Activated T-helper 17 cell treated with anti-CD3 and anti-CD28 coated beads, Interleukin-2, amount 50 U/mL, for 72 hours (primary cell): ENCODE data around the gene MFSD6. TPM values are rescaled to one million over a fixed set of nuclear protein-coding genes. Genes with fewer than 3 reads are reported as not detected.
"Not testable (repeated sequence)": the region's sequence is repeated elsewhere in the genome, so short reads cannot be mapped to it uniquely, and the experiment has no call there.

Source experiments
- ATAC-seq: fragments of 150-1000 bp; cut with Tn5 transposase; replicated peaks from 2 replicates; pipeline ENCODE4 v1.10.0; 2021; ENCODE audit warnings: mild to moderate bottlenecking, moderate library complexity
- H3K27ac Mint-ChIP-seq: one replicate; pipeline ENCODE4 v1.8.0; 2022; ENCODE audit warnings: mixed read lengths
- H3K27me3 Mint-ChIP-seq: one replicate; pipeline ENCODE4 v1.8.0; 2022; ENCODE audit warnings: mixed read lengths
- H3K36me3 Mint-ChIP-seq: one replicate; pipeline ENCODE4 v1.8.0; 2022; ENCODE audit warnings: low read depth, mild to moderate bottlenecking, mixed read lengths
- H3K4me1 Mint-ChIP-seq: one replicate; pipeline ENCODE4 v1.8.0; 2022; ENCODE audit warnings: mixed read lengths
- H3K4me3 Mint-ChIP-seq: one replicate; pipeline ENCODE4 v1.8.0; 2022; ENCODE audit warnings: mild to moderate bottlenecking, mixed read lengths
- H3K9me3 Mint-ChIP-seq: one replicate; pipeline ENCODE4 v1.8.0; 2022; ENCODE audit warnings: mixed read lengths
- total RNA-seq, 2 donors: library from RNA; stranded (reverse); gene quantifications; one replicate each; pipeline ENCODE4 v1.2.3, GENCODE V29; 2022

Gene MFSD6
- total RNA-seq, 2 donors from 2014 or later, result 33.5 to 41.5 TPM

DNA sequence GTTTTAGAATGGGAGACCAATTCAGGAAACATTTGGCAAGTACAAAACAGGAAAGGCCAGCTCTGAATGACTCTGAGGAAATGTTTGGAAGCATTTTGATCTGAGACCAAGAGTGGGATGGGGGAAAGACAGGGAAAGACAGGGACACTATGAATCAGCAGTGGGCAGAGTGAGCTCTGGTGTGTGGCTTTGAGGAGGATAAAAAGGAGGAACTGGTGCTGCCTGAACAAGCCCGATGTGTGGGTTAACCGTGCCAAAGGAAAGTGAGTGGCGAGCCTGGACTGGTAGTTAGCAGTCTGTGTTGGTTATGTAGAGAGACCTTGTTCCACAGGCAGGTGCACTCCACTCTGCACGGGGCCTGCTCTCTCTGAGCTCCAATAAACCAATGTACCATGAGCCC, 5.3 kb downstream of the MFSD6 start:
- Mint-ChIP-seq H3K4me3 (peak overlapping the region; percentile 18), H3K9me3 (no peaks in the 10 kb centered on the region), H3K27me3 (no peaks in the 10 kb centered on the region), H3K27ac (peak overlapping the region; percentile 48), H3K36me3 (peaks cover 3% of the 10 kb centered on the region), H3K4me1 (peaks cover 33% of the 10 kb centered on the region)
- ATAC-seq, result no peak

DNA sequence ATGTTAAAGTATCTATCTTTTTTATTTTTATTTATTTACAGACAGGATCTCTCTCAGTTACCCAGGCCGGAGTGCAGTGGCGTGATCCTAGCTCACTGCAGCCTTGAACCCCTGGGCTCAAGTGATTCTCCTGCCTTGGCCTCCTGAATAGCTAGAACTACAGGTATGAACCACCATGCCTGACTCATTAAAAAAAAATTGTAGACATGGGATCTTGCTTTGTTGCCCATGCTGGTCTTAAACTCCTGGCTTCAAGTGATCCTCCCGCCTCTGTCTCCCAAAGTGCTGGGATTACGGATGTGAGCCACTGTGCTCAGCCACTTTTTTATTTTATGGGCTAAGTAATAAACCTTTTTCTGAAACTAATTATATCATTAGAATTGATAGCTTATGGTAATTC, 7.1 kb downstream of the MFSD6 start:
- H3K9me3 Mint-ChIP-seq, result no peaks in the 10 kb centered on the region
- H3K36me3 Mint-ChIP-seq, result peaks cover 7% of the 10 kb centered on the region
- ATAC-seq, result no peak
- H3K4me3 Mint-ChIP-seq, result peak overlapping the region; percentile 62
- H3K27ac Mint-ChIP-seq, result peak overlapping the region; percentile 84
- H3K27me3 Mint-ChIP-seq, result no peaks in the 10 kb centered on the region
- H3K4me1 Mint-ChIP-seq, result peaks cover 27% of the 10 kb centered on the region

DNA sequence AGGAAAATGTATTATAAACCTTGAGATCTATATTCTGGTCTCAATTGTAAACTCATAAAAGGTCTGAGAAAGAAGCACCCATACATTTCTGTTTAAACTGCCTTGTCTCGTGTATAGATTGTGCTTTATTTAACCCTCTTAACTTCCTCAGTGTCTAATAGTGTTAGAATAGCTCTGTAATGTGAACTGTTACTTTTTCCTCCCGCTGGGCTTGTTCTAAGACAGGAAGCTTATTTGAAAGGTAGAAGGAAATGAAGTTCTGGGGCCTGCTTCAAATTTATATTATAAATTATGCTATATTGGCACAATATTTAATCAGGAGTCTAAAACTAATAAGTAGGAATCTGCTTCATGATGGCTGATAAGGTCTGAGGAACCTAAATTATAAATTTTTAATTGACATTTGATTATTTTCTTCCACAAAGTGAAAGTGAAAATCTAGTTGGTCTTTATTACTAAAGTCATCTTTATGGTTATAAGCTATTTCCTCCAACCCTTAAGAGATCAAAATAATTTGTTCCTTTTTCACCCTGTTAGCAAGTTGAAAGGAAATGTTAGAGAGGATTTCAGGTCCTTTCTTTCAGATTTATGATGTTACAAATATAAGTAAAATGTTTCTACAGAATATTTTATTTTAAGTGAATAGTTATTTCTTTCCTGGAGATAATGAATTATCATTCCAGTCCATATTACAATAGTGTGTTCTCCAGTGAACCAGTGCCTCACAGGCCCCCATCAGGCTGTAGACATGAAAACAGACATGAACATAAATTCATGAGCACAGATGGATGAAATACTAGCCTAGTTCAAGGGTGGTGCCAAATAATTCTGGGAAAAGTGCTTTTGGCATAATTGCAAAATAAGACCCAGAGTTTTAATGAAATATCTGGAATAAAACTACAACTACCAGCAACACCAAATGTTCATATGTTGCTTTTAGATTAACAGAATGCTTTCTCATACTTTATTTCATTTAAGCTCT, 7.9 kb downstream of the MFSD6 start:
- peak; percentile 51 for ATAC-seq
- H3K27ac Mint-ChIP-seq, result peak overlapping the region; percentile 84
- H3K9me3 Mint-ChIP-seq, result no peaks in the 10 kb centered on the region
- H3K4me1 Mint-ChIP-seq, result peaks cover 35% of the 10 kb centered on the region
- H3K36me3 Mint-ChIP-seq, result peaks cover 7% of the 10 kb centered on the region
- peak overlapping the region; percentile 62 for H3K4me3 Mint-ChIP-seq
- no peaks in the 10 kb centered on the region for H3K27me3 Mint-ChIP-seq

DNA sequence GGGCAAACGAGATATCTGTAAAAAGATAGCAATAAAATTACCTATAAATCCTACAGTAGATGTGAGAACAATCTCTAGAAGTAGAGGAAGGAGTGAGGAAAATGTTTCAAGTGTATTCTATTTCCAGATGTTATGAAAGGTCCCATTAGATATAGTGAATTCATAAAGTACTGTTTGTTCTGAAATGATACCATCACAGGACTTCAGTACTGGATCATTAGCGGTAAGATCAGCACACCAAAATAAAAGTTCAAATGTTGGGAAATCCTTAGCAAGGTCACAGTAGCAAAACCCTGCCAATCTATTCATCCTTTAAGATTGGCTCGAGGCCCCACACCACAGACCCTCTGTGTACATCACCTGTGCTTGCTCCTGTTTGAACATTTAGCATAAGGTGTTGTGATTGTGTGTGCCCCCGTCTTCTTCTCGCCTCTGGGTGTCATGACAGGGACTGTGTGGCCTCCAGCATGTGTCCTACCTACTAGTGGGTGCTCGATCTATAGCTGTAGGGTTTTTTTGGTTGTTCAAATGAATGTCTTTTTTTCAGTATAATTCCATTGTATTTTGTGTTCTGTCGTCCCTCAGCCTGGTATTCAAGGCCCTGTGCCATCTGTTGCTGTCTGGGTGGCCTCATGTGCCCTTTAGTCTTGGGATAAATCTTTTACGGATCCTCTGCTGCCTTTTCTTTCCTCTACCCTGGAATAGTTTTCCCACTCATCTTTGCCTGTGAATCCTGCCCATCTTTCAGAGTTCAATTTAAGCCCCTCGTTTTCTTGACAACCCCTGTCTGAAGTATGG, 9.1 kb downstream of the MFSD6 start:
- H3K36me3 Mint-ChIP-seq, result peaks cover 7% of the 10 kb centered on the region
- H3K27ac Mint-ChIP-seq, result peak overlapping the region; percentile 84
- H3K4me3 Mint-ChIP-seq, result no peak overlapping the region

DNA sequence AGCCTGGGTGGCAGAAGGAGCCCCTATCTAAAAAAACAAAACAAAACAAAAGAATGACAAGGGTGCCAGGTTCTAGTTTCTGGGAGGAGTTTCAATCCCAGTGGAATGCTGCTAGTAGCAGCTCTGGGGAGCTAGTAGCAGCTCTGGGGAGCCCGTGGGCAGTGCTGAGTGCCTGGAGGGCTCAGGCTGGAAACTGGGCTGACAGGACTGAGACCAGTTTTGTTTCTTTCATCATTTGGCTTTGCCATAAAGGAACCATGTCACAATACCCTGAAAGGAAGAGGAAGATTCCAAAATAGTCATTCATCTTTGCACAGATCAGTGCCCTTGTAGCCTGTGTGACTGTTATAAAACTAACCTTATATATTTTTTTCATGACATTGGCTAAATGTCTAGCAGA, 10.6 kb downstream of the MFSD6 start:
- H3K9me3 Mint-ChIP-seq, result no peaks in the 10 kb centered on the region
- ATAC-seq, result no peak
- no peaks in the 10 kb centered on the region for H3K27me3 Mint-ChIP-seq
- no peak overlapping the region for H3K27ac Mint-ChIP-seq
- no peak overlapping the region for H3K4me3 Mint-ChIP-seq
- peaks cover 23% of the 10 kb centered on the region for H3K4me1 Mint-ChIP-seq
- peaks cover 7% of the 10 kb centered on the region for H3K36me3 Mint-ChIP-seq

More for the DNA sequence above, 9.1 kb downstream of the MFSD6 start:
- no peaks in the 10 kb centered on the region for H3K9me3 Mint-ChIP-seq
- no peak for ATAC-seq
- H3K27me3 Mint-ChIP-seq, result no peaks in the 10 kb centered on the region
- peaks cover 27% of the 10 kb centered on the region for H3K4me1 Mint-ChIP-seq

DNA sequence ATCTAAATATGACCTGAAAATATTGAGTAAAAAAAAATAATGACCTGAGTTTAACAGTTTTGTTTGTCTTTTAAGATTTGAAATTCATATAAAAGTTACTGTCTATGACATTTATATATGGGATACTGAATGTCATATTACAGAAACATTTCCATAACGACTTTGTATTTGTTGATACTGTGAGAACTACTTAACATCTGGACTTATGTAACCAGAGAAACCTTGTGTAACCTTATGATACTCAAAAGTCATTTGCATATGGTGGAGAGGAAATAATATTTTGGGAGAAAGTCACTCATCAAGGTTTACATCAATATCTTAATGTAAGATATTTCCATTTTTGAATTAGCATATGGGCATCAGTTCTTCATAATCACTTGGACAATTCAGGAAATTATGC, 12.6 kb downstream of the MFSD6 start:
- H3K4me1 Mint-ChIP-seq, result peaks cover 22% of the 10 kb centered on the region
- no peak overlapping the region for H3K4me3 Mint-ChIP-seq
- no peaks in the 10 kb centered on the region for H3K27me3 Mint-ChIP-seq
- ATAC-seq, result no peak
- no peak overlapping the region for H3K27ac Mint-ChIP-seq
- H3K36me3 Mint-ChIP-seq, result peaks cover 9% of the 10 kb centered on the region
- H3K9me3 Mint-ChIP-seq, result no peaks in the 10 kb centered on the region

DNA sequence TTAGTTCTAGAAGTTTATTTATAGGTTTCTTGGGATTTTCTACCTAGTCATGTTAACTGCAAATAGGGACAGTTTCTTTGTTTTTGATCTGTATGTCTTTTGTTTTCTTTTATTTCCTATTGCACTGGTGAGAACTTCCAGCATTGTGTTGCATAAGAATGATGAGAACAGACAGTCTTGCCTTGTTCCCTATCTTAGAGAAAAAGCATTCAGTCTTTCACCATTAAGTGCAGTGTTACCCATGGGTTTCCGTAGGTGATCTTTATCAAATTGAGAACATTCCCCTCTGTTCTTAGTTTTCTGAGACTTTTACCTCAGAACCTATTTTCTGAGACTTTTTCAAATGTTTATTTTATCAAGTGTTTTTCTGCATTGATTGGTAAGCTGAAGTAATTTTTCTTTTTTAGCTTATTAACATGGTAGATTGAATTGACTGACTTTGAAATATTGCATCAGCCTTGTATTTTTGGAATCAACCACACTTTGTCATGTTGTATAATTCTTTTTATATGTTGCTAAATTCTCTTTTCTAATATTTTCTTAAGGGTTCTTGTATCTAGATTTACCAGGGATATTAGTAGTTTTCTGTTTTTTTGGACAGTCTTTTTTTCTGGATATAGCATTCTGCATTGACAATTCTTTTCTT, 17.2 kb downstream of the MFSD6 start:
- H3K27ac Mint-ChIP-seq, result peak overlapping the region; percentile 9
- H3K36me3 Mint-ChIP-seq, result peaks cover 24% of the 10 kb centered on the region
- H3K4me1 Mint-ChIP-seq, result peaks cover 25% of the 10 kb centered on the region
- H3K4me3 Mint-ChIP-seq, result no peak overlapping the region
- H3K9me3 Mint-ChIP-seq, result no peaks in the 10 kb centered on the region
- no peak for ATAC-seq
- H3K27me3 Mint-ChIP-seq, result no peaks in the 10 kb centered on the region

DNA sequence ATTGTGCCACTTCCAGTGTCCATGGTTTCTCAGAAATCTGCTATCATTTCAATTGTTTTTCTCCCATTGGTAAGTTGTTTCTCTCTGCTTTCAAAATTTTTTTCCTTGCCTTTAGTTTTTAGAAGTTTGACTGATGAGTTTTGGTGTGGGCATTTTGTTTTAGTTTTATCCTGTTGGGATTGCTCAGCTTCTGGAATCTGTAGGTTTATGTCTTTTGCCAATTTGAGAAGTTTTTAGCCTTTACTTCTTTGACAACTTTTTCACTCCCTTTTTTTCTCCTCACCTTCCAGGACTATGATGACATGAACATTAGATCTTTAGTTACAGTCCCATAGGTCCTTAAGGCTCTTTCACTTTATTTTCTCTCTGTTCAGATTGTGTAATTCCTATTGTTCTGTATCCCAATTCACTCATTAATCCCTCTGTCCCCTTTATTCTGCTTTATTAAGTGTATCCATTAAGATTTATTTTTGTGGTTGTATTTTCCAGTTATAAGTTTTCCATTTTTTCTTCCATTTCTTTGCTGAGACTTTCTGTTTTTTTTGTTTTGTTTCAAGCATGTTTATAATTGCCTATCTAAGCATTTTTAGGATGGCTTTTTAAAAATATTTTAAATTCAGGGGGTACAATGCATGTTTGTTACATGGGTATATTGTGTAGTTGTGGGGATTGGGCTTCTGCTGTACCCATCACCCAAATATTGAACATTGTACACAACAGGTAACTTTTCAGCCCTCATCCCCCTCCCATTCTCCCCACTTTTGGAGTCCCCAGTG, 17.9 kb downstream of the MFSD6 start:
- H3K9me3 Mint-ChIP-seq, result no peaks in the 10 kb centered on the region
- H3K27me3 Mint-ChIP-seq, result no peaks in the 10 kb centered on the region
- H3K27ac Mint-ChIP-seq, result peak overlapping the region; percentile 9
- H3K4me3 Mint-ChIP-seq, result no peak overlapping the region
- ATAC-seq, result no peak
- H3K4me1 Mint-ChIP-seq, result peaks cover 17% of the 10 kb centered on the region
- H3K36me3 Mint-ChIP-seq, result peaks cover 24% of the 10 kb centered on the region

DNA sequence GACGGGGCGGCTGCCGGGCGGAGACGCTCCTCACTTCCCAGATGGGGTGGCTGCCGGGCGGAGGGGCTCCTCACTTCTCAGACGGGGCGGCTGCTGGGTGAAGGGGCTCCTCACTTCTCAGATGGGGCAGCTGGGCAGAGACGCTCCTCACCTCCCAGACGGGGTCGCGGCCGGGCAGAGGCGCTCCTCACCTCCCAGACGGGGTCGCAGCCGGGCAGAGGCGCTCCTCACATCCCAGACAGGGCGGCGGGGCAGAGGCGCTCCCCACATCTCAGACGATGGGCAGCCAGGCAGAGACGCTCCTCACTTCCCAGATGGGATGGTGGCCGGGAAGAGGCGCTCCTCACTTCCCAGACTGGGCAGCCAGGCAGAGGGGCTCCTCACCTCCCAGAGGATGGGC, 22.7 kb downstream of the MFSD6 start:
- H3K27me3 Mint-ChIP-seq, H3K27ac Mint-ChIP-seq, H3K9me3 Mint-ChIP-seq, ATAC-seq, H3K4me3 Mint-ChIP-seq: not testable (repeated sequence)
- H3K4me1 Mint-ChIP-seq, result peaks cover 33% of the 10 kb centered on the region
- H3K36me3 Mint-ChIP-seq, result peaks cover 36% of the 10 kb centered on the region

DNA sequence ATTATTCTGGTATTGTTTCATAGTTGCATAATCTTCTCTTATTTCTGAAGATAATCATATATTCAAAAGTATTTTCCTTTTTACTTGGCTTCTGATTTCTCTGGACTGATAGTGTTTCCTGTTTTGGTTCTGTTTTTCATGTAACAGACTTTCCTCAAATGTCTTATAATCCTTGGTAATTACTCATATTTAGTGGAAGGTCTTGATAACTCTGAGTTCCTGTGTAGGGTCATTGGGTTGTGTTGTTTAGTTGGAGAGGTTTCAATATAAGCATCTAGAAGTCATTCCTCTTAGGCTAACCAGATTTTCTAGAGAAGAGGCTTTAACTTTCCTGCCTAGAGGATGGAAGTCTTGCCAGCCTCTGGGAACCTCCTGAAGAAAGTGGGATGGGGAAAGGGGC, 23.8 kb downstream of the MFSD6 start:
- no peaks in the 10 kb centered on the region for H3K9me3 Mint-ChIP-seq
- H3K27ac Mint-ChIP-seq, result peak overlapping the region; percentile 7
- H3K27me3 Mint-ChIP-seq, result no peaks in the 10 kb centered on the region
- H3K4me3 Mint-ChIP-seq, result no peak overlapping the region
- peak; percentile 65 for ATAC-seq
- H3K36me3 Mint-ChIP-seq, result peaks cover 36% of the 10 kb centered on the region
- peaks cover 26% of the 10 kb centered on the region for H3K4me1 Mint-ChIP-seq

DNA sequence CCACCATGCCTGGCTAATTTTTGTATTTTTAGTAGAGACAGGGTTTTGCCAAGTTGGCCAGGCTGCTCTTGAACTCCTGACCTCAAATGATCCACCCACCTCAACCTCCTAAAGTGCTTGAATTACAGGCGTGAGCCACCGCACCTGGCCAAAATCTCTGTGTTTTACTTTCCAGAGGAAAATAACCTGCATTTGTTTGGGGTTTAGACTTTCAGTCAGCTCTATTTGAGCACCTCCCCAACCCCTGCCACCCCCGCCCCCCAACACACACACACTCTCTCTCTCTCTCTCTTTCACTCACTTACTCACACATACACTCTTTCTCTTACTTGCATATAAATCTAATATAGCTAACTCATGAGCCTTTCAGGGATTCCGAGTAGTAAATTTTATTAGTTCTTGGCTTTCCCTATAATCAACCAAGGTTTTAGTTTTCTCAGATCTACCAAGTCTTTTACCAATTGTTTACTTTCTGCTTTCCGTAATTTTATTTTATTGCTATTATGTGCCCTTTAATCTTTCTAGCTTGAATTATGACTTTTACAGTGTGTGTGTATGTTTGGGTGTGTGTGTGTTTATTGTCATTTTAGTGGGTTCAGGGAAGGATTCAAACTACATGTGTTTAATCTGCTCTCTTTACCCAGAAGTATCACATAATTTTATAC, 24.5 kb downstream of the MFSD6 start:
- H3K36me3 Mint-ChIP-seq, result peaks cover 38% of the 10 kb centered on the region
- no peaks in the 10 kb centered on the region for H3K9me3 Mint-ChIP-seq
- peak; percentile 40 for ATAC-seq

DNA sequence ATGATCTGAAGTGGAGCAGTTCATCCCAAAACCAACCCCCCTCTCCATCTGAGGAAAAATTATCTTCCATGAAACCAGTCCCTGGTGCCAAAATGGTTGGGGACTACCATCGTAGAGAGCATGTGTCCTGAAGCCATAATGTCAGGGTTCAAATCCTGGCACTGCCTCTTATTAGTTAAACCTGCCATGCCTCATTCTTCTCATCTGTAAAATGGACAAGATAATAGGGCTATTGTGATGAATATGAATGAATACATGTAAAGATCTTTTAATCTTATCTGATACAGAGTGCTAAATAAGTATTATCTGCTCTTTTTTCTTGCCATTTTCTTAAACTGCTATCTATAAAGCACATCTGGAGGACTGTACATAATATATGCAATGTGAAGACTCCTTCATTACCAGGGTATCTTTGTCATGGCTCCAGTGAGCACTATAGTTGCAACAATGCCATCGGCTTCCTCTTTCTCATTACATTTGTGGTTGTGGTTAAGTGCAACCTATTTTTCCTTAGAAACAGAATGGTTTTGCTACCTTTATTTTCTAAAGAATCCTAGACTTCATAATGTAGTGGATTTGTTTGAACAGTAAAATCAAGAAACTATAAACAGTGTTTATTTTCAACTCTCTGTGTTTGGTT, 27.0 kb downstream of the MFSD6 start:
- Mint-ChIP-seq H3K4me3 (peak overlapping the region; percentile 6), H3K4me1 (peaks cover 41% of the 10 kb centered on the region), H3K9me3 (no peaks in the 10 kb centered on the region), H3K27me3 (no peaks in the 10 kb centered on the region), H3K27ac (peak overlapping the region; percentile 41), H3K36me3 (peaks cover 55% of the 10 kb centered on the region)
- ATAC-seq, result no peak

More for the DNA sequence above, 24.5 kb downstream of the MFSD6 start:
- H3K27me3 Mint-ChIP-seq, result no peaks in the 10 kb centered on the region
- H3K27ac Mint-ChIP-seq, result peak overlapping the region; percentile 3
- H3K4me3 Mint-ChIP-seq, result peak overlapping the region; percentile 10
- H3K4me1 Mint-ChIP-seq, result peaks cover 26% of the 10 kb centered on the region

DNA sequence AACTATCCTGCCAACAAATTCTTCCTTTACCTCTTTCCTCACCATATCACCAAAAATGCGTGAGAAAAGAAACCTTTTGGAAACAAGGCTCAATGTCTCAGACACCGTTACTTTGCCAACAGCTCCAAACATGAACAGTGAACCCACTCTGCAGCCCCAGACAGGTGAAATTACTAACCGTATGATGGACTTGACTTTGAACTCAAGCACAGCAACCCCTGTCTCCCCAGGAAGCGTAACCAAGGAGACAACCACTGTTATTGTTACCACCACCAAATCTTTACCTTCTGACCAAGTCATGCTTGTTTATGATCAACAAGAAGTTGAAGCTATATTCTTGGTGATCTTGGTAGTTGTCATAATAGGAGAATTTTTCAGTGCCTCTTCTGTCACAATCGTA, 28.4 kb downstream of the MFSD6 start:
- ATAC-seq, result no peak
- Mint-ChIP-seq H3K27ac (no peak overlapping the region), H3K4me1 (peaks cover 52% of the 10 kb centered on the region), H3K27me3 (no peaks in the 10 kb centered on the region), H3K36me3 (peaks cover 55% of the 10 kb centered on the region), H3K4me3 (no peak overlapping the region), H3K9me3 (no peaks in the 10 kb centered on the region)
